ENCODE results near the gene LRRC75B. TPM values are rescaled to one million over a fixed set of nuclear protein-coding genes. Genes with fewer than 3 reads are reported as not detected.
"Not testable (repeated sequence)": the region's sequence is repeated elsewhere in the genome, so short reads cannot be mapped to it uniquely, and the experiment has no call there.

The LRRC75B gene
- total RNA-seq, 1 donor from 2014 or later: 49.4 TPM

DNA sequence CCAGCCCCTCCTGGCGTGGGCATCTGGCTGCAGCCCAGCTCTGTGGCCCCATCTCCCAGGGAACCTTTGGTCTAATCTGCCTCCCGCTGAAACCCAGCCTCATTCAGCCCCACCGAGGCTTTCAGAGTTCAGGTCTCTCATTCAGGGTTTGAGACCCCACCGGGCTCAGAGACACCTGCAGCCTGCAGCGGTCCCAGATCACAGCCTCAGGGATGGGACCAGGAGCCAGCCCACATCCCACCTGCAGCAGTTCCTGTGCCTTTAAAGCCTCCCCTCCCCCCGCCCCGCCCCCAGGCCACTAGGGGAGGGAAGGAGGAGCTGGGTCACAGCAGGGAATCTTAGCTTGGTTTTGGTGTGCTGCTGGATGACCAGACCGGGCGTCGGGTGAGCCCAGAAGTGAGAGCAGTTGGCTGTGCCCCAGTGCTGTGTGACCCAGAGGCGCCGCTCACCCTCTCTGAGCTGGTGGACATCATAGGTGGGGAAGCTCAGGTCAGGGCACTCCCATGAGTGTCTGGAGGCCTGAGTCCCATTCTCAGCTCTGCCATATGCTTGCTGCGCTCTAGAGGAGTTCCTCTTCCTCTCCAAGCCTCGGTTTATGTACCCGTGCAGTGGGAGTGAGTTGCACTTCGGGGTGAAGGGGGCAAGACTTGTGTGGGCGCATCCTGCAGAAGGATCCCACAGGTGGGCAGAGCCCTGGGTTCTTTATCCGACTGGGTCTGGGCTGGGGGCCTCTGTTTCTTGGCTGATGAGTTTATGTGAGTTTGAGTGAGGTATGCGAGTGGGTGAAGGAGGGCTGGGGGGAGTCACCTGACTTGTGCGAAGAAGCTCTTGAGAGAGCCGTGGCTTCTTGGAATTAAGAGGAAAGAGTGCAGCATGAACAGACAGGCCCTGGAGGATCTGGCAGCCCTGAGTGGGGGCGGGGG, 10.2 kb upstream of the LRRC75B start, which contains the start of gene GGT1:
TSS of gene GGT1 (plus strand) at position 347 of the 923 bp plus-strand sequence. CDS start 7,889 bp downstream, outside the sequence.
- not testable (repeated sequence) for DNase-seq (ENCODE audit: low spot score)

DNA sequence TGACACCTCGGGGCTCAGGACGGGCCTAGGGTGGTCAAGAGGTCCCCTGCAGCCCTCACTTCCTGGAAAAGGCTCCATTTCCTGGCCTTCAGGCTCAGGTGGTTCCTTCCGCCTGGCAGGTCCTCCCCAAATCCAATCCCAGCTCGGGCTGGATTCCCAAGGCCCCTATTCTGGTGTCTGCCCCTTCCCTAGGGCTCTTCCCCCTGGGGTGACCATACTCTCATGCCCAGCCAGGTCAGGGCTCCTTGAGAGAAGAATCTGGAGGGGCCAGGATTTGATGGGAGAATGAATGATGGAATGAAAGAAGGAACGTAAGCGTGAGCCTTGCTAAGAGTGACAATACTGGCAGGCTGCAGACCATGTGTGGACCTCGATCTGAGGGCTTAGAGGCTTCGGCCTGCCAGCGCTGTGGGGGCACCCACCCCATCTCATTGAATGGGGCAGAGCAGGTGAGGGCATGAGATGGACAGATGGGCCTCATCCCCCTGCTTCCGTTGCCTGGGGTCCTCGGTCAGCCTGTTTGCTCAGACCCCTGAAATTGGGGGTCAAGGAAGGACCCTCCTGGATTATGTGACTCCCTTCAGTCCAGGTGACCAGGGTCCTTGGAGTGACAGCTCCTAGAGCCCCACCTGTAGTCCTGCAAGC, 9.4 kb upstream of the LRRC75B start:
- DNase-seq (ENCODE audit: low spot score): not testable (repeated sequence)

DNA sequence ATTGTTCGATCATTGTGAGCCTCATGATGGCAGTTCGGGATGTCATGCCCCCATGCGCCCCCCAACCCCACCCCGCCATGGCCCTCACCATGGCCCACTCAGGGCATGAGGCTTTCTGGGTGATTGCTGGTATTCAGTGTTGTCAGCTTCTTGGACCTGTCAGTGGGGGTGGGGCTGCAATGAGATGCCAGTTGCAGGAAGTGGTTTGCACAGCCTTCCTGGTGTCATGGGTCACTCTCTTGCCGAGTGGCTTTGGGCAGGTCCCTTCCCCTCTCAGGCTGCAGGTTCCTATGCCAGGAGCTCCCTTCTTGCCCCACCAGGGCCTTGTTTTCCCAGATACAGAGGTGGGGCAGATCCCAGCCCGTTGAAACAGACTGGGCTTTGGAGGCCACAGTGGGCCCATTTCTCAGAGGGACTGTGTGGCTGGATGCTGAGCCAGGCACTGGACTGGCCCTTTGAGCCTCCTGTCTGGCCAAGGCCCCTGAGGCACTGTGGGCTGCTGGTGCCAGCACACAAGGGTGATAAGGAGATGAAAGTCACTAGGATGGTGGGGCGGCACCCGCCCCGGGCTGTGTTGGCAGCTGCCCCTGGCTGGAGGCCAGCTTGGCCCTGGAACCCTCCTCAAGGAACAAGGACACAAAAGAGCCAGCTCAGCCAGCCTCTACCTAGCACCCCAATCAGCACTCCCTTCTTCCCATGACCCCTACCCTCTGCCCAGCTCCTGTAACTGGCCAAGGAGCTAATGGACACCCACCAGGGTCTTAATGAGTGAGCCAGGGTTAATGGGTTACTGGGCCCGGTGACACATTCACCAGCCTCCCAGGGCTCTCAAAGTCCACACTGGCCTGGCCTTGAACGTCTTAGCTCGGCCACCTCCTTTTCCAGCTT, 8.6 kb upstream of the LRRC75B start:
- peak; percentile 86 for DNase-seq (ENCODE audit: low spot score)

DNA sequence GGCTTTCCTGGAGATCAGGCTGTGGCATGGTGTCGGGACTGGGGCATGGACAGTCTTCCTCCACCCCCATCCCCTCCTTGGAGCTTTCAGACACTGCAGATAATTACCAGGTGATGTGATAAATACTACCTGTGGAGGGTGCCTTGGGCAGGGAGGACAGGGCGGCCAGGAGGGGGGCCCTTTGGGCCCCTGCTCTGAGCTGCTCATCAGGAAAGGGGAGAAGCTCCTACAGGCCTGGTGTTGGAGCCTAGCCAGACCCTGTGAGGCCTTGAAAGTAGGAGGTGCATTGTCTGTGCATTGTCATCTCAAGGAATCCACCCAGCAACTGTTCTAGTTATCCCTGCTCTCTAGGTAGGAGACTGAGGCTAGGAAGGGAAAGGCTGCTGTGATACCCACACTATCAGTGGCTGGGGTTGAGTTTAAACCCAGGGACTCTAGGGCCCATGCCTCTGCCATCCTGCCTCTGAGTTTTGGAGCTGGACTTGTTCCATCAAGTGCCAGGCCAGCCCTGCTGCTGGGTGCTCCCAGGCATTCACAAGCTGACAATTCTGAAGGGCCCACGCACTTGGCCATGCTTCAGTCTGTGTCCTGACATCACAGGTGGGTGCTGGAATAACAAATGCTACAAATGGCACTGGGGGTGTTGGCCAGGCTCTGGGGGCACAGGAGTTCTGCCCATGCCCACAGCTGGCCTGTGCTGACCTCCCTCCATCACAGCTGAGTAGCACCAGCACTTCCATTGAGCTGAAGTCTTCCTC, 7.3 kb upstream of the LRRC75B start:
- not testable (repeated sequence) for DNase-seq (ENCODE audit: low spot score)

DNA sequence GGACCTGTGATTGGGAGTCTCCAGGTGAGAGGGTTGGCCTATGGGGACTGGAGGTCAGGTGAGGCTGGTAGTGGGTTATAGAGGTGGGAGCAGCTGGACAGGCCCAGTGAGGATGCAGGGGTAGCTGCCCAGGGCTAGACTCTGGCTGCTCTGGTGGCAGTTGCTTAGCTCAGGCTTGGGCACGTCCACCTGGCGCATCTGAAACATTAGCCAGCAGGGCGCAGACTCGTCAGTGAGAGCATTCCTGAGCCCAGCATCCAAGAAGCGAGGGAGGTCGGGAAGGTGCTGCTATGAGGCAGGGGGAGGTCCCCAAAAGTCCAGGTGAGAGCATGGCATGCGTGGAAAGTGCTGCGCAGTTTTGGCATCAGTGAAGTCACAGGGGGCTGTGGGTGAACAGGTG, 6.6 kb upstream of the LRRC75B start:
- no peak for DNase-seq (ENCODE audit: low spot score)

DNA sequence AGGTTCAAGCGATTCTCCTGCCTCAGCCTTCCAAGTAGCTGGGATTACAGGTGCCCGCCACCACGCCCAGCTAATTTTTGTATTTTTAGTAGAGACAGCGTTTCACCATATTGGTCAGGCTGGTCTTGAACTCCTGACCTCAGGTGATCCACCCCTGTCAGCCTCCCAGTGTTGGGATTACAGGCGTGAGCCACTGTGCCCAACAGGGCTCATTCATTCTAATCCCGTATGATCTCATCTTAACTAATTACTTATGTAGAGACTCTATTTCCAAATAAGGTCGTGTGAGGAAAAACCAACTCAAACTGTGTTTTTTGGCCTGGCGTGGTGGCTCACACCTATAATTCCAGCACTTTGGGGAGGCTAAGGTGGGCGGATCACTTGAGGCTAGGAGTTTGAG, 4.2 kb upstream of the LRRC75B start:
- DNase-seq (ENCODE audit: low spot score): not testable (repeated sequence)

DNA sequence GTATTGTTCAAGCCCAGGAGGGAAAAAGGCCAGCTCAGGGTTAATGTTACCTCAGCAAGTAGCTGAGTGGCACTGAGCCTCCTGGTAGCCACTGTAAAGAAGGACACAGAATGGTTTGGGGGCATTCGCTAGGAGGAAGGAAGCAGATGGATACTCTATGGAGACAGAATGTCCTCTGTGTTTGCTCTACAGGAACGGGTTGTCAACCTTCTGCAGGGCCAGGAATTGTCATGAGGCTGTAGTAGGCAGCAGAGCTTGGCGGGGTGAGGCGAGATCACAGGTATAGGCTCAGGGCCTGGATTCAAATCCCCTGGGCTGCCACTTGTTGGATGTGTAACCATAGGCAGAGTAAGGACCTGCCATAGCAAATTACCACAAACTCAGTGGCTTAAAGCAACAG, 3.0 kb upstream of the LRRC75B start:
- DNase-seq (ENCODE audit: low spot score): no peak

DNA sequence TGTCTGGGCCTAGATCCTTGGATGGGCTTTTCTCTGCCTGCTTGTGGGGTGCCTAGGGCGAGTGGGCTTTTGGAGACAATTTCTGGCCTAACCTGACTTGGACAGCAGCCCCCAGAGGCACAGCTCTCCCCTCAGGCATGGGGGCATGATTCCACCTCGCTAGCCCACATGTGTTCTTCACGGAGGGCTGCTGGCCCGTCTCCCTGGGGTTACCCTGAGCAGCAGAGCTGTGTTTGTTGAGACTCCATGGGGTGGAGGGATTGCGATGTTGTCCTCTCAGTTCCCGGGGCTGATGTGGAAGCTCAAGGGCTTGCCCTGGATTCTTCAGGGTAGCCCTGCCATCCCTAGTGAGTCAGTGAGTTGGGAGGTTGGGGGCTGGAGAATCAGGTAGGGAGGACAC, 2.4 kb upstream of the LRRC75B start:
- no peak for DNase-seq (ENCODE audit: low spot score)

DNA sequence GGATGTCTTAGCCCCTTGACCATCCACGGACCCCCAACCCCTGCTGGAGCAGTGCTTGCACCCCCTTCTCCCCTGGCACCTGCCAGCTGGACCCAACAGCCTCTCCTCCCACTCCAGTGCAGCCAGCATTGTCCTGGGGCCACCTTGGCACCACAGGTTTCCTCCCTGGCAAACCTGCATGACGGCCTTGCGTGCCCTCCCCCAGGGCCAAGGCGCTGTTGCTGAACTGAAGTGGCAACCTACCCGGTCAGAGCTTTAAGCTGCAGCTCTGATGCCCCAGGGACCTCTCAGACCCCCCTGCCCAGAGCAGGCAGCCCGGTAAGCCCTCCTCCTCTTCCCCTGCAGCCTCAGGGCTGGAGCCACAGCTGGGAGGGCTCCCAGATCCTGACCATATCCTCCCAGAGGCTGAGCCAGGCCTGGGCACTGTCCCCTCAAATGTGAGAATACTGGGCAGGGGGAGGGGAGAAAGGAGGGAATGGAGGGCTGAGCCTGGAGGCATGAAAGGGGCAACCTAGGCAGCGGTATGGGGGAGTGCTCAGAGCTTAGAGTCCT, 1.8 kb upstream of the LRRC75B start:
- DNase-seq (ENCODE audit: low spot score): no peak

DNA sequence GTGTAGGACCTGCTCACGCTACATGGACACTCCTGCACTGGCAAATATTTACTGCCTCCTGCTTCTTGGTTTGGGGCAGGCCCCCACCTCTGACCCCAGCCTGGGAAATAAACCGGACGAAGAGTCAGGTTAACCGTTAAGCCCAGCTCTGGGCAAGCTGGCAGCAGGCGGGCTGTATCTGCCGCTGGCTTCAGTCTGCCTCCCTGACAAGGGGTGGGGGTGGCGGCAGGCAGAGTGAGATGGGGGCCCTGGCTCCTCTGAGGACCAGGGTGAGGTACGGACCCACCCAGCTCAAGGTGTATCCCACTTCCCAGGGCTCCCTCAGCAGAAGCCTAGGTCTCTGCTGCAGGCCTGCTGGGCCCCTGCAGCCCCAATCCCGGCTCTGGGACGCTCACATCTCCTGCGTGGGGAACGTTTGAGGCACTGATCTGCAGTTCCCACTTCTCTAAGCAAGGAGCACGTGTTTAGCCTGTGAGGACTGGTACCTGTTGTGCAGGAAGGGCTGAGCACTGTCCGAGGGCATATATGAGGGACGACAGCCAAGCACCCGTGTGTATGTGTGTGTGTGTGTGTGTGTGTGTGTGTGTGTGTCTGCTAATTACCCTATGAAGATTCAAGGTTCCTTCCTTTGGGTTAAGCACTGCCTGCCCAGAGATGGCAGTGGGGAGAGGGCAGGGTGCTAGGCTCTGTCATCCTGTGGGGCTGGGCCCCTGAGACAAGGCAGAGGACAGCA, 1.1 kb upstream of the LRRC75B start:
- DNase-seq (ENCODE audit: low spot score): peak; percentile 79

DNA sequence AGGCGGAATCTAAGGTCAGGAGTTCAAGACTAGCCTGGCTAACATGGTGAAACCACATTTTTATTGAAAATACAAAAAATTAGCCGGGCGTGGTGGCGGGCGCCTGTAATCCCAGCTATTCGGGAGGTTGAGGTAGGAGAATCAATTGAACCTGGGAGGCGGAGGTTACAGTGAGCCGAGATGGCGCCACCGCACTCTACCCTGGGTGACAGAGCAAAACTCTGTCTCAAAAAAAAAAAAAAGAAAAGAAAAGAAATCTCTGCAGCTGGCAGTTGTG, 624 bp upstream of the LRRC75B start:
- DNase-seq (ENCODE audit: low spot score): not testable (repeated sequence)

DNA sequence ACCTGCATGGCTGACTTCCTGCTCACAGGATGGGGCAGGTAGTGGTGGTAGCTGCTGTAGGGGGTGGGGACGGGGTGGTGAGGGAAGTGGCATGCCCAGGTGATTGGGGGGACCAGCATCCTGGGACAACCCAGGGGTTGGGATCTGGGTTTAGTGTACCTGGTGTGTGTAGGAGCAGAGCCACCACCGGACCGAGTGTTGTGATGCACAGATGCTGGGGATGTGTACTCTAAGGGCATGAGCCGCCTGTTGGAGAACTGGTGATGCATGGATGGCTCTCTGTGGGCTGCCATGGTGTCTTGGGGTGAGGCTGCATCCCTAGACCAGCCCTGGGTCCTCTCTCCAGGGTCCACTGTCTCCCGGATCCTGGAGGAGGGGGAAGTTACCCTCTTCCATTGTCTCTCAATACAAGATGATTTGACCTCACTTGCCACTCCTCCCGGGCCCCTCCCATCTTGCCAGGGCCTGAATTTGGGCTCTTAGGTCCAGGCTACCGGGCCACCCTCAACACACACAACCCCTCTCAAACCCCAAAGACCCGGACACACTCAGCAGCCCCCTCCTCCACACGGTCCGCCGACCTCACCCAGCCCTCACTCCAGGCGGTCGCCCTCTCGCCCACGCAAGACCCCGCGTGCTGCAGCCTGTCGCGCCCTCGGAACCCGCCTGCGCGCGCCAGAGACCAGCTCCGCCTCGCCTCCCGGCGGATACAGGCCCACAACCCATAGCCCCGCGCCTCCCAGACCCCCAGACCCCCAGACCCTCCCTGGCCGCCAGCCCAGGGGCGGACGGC, 619 bp downstream of the LRRC75B start:
- DNase-seq (ENCODE audit: low spot score): no peak

DNA sequence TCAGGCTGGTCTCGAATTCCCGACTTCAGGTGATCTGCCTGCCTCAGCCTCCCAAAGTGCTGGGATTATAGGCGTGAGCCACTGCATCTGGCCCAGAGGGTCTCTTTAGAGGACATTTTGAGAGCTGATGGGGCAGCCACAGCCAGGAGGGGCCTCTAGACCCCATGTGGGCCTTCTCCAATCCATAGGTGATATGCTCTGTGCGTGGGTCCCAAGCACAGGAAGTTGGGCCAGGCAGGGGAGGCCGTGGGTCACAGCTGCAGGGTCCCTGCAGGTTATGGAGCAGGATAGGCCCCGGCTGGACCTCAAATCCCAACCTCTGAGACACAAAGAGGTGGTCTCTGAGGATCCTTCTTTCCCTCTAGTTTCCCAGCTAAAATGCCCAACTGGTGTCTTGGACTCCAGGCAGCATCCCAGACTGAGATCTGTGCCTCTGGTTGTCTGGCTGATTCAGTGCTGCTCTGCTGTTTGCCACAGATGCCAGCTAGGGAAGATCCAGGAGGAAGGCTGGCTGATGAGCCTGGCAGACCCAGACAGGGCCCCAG, 1.5 kb downstream of the LRRC75B start:
- no peak for DNase-seq (ENCODE audit: low spot score)

DNA sequence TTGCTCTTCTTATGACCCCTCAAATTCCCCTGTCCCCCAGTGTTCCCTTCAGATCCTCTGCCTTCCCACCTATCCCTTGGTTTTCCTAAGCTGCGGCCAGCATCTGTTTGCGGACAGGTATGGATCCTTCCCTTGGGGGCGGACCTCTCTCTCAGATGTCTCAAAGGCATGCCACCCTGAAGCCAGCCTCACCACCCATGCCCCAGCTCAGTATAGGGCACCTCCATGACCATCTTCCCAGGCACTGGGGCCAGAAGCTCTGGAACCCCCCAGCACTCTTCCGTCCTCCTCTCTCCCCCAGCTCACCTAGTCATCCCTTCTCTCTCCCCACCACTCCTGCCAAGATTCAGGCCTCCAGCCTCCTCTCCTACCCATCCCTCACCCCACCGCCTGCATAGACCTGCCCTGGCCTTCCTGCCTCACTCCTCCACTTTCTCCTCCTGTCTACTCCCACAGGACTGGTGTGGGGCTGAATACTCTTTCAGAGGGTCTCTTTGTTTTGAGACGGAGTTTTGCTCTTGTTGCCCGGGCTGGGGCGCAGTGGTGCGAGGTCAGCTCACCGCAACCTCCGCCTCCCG, 2.2 kb downstream of the LRRC75B start:
- DNase-seq (ENCODE audit: low spot score): no peak

DNA sequence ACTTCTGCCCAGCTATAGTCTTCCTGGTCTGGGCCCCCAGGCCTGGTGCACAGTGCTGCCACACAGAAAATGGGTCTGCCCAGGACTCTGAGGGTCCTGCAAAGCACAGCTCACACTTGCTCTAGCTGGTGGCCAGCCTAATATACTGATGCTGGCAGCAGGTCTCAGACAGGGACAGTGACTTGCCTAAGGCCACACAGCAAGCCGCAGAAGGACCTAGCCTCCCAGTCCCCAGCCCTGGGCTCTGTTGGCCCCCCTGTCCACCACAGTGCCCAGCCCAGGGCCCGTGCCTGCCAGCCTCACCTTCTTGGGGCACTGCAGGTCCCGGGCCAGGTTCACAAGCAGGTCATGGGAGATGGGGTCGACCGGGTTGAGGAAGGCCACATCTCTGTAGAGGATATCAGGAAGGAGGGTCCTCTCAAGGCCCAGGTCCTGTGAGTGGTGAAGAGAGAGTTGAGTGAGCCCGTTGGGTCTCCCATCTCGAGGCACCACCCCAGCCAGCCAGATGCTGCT, 3.3 kb downstream of the LRRC75B start:
- no peak for DNase-seq (ENCODE audit: low spot score)

DNA sequence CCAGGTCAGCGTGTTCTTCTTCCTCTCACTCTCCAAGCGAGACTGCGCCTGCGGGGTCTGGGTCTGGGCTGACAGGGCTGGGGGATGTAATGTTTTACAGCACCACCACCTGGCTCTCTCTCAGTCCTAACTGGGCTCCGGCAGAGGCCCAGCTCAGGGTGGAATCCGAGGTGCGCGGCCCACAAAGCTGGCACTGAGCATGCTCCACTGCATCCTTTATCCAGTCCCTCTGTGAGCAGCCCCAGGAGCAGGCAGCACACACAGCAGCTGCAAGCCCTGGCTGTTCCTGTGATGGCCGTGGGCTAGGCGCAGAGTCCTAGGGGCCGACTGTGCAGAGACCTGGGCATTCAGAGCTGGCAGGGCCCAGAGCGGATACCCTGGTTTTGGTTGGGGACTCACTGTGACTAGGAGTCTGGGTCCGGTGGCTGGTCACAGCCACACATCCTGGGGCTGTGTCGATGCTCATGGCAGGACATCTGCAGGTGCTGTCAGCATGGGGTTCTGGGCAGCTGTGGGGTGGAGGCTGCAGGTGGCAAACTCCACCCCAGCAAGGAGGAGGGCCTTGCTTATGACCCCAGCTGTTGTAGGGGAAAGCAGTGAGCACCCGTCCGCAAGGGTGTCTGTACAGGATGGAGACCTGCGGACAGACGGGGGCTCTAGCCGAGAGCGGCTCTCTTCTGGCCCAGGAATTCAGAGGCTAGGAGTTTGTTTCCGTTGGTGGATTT, 4.0 kb downstream of the LRRC75B start:
- no peak for DNase-seq (ENCODE audit: low spot score)

DNA sequence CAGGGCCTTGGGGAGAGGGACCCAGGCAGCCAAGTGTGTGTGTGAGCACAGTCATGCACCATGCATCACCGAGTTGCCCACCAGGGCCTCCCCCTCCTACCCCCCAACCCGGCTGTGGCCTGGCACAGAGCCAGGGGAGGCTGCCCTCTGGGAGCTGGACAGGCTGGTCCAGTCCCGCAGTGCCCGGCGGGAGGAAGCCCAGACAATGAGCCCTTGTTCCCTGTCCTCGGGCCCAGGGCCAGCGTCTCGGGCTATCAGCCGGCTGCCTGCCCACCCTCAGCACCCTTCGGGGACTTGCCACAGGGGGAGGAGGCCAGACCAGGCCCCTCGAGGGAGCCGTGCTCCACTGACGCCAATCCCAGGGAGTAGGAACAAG, 4.5 kb downstream of the LRRC75B start:
- peak; percentile 65 for DNase-seq (ENCODE audit: low spot score)

DNA sequence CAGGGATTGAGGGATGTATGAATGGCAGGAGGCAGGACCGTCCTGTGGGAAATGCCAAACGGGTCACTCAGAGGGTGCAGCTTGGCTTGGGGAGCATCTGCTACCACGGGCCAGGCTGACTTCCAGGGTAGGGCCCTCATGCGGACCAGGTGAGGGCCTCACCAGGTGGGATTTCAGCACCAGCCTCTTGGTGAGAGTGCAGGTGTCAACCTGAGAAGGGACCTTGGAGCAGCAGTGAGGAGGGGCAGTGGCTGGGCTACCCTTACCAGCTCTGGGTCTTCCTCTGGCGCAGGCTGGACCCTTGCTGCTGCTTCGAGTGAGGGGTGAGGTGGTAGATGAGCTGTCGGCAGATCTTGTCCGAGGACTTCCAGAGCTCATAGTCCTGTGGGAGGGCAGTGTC, 4.9 kb downstream of the LRRC75B start:
- no peak for DNase-seq (ENCODE audit: low spot score)
